ENCODE results near the gene GPRIN3.

DNA sequence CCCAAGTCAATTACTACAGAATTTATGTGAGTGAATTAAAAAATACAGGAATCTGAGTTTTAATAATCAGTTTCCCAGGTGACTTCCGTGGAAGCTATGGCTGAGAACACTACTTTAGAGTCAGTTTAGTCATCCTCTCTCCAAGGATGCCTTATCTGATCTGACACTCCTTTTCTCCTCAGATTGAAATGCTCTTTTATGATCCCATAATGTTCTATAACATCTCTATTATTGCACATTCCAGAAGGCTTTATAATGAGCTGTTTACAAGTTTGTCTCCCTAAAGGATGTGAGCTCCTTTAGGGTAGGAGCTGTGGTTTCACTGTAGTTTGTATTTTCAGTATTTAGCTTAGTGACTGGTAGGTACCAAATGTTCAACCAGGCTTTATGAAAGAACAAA, 90.0 kb downstream of the GPRIN3 start:
- TF ChIP-seq, protein P1, sequence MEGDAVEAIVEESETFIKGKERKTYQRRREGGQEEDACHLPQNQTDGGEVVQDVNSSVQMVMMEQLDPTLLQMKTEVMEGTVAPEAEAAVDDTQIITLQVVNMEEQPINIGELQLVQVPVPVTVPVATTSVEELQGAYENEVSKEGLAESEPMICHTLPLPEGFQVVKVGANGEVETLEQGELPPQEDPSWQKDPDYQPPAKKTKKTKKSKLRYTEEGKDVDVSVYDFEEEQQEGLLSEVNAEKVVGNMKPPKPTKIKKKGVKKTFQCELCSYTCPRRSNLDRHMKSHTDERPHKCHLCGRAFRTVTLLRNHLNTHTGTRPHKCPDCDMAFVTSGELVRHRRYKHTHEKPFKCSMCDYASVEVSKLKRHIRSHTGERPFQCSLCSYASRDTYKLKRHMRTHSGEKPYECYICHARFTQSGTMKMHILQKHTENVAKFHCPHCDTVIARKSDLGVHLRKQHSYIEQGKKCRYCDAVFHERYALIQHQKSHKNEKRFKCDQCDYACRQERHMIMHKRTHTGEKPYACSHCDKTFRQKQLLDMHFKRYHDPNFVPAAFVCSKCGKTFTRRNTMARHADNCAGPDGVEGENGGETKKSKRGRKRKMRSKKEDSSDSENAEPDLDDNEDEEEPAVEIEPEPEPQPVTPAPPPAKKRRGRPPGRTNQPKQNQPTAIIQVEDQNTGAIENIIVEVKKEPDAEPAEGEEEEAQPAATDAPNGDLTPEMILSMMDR (conservative IDR thresholded peaks at IDR 0.05; ENCODE audit: low read length), result no peak
- no peak for TF ChIP-seq EZH2phosphoT487 (IDR thresholded peaks at IDR 0.05; ENCODE audit: borderline replicate concordance)

Data from Loucy (cell line).